Adrenal gland (tissue), 12 donors: Measurements from ENCODE around the gene SH3BP1. TPM values are rescaled to one million over a fixed set of nuclear protein-coding genes. Genes with fewer than 3 reads are reported as not detected.

Experiments
- DNase-seq, 7 donors: peaks; one replicate each; pipeline ENCODE4 v3.0.0-alpha.2; 2019 to 2020
- H3K27ac ChIP-seq, 5 donors: fragments of 200-600 bp; sonication (generic) in 4 of 5; 1 replicate in 3 of 5; 2 replicates in 2 of 5; pipeline versions ENCODE4 v1.5.1 to v1.8.0; 2016 to 2020; ENCODE audit warnings: mild to moderate bottlenecking in 1 of 5
- H3K27me3 ChIP-seq: fragments of 200-600 bp; 2 replicates; pipeline ENCODE4 v1.8.0; 2021
- H3K36me3 ChIP-seq, 2 donors: fragments of 200-600 bp; replicated peaks in 1 of 2; 1 replicate in 1 of 2; 2 replicates in 1 of 2; pipeline versions ENCODE4 v1.5.1 to v1.8.0; 2018 to 2022
- H3K4me1 ChIP-seq, 2 donors: fragments of 200-600 bp; replicated peaks in 1 of 2; 1 replicate in 1 of 2; 2 replicates in 1 of 2; pipeline versions ENCODE4 v1.5.1 to v1.8.0; 2018 to 2021
- H3K4me3 ChIP-seq, 4 donors: fragments of 200-600 bp; sonication (generic) in 3 of 4; one replicate each; pipeline ENCODE4 v1.5.1; 2016 to 2018
- H3K9me3 ChIP-seq, 3 donors: fragments of 200-600 bp; sonication (generic) in 1 of 3; replicated peaks in 1 of 3; 1 replicate in 2 of 3; 2 replicates in 1 of 3; pipeline versions ENCODE4 v1.5.1 to v1.8.0; 2016 to 2021
- POLR2A ChIP-seq, 2 donors: fragments of 450-650 bp; IDR thresholded peaks; one replicate each; pipeline ENCODE4 v1.6.1; 2017; ENCODE audit warnings: antibody characterized with exemption in 2 of 2, mild to moderate bottlenecking in 2 of 2, moderate library complexity in 1 of 2
- WGBS, 4 donors: extraction: QIAGEN DNeasy Blood & Tissue Kit in 2 of 4; methylation state at CpG; one replicate each; pipeline versions ENCODE4 v1.1.5 to v1.1.7; 2013 to 2017; 5-methylcytosine and 5-hydroxymethylcytosine counted together
- intact Hi-C, 2 donors: fragments of 100-400 bp; cut with DNase I; formaldehyde crosslinking; loops; one replicate each; pipeline versions ENCODE4 v1.14.1 to v1.15.0; 2022 to 2023
- polyA plus RNA-seq, 3 donors: library from polyadenylated mRNA; stranded (reverse); fragments of 200-250 nt in 2 of 3; fragments of 350-450 nt in 1 of 3; fragmentation: Illumina TruSeq in 1 of 3; extraction: RNeasy Lipid Tissue Mini Kit (QIAGEN cat#74804) in 1 of 3; gene quantifications; one replicate each; pipeline ENCODE4 v1.2.3, GENCODE V29; 2013 to 2014
- total RNA-seq, 9 donors: library from RNA; depleted of rRNA in 4 of 9; stranded (reverse); fragments of >200 nt in 4 of 9; fragments of 120-200 nt in 1 of 9; fragmentation: NEBNext Ultra II Directional in 1 of 9; extraction: Animal tissue kit (Norgen Biotek cat#: 25700) in 1 of 9; gene quantifications; one replicate each; pipeline versions ENCODE4 v1.1.0 to v1.2.4, GENCODE V29; 2013 to 2023
- TF ChIP-seq, protein P1 (sequence below), 6 experiments: fragments of 450-650 bp in 4 of 6; fragments of 200-600 bp in 2 of 6; sonication (generic) in 1 of 6; IDR thresholded peaks; 1 replicate in 5 of 6; 2 replicates in 1 of 6; pipeline versions ENCODE4 v1.5.1 to v1.8.0; 2016 to 2021; ENCODE audit warnings: antibody characterized with exemption in 6 of 6, mild to moderate bottlenecking in 2 of 6, moderate library complexity in 1 of 6
- donor health status: healthy with polysubstance abuse.
- donor health status: Bipolar disorder and iron deficiency.
- donor health status: DM: yes; HTN: yes; CAD: no.
- donor health status: DM: no; HTN: no; CAD: no.
- donor health status: DM: no; HTN: no; CAD: no.
- donor health status: DM: yes; HTN: yes; CAD: no.

Gene SH3BP1
- total and polyA plus RNA-seq, 12 donors: 2.4 to 27.3 (median 10.1) TPM

DNA sequence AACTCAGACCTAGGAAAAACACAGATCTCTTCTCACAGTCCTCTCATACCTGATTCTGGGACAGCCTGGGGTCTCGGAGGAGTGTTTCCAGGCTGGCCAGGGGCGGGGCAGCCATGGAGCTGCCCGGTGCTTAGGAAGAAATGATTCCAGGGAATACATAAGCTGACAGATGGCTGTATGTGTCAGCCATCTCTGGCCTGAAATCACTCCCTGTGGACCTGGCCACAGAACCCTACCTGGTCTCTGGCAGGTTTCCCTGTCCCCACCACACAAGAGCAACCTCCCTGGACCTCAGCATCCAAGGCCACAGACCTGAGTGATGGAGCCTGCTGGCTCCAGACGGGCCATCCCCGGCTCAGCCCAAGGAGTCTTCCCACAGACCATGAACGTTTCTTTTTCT lies 20.8 kb upstream of the SH3BP1 start:
- Histone ChIP-seq H3K36me3 (peaks cover 0 to 73% of the 10 kb centered on the region in 2 donors), H3K27ac (no peak overlapping the region), H3K27me3 (no peaks in the 10 kb centered on the region), H3K4me3 (no peak overlapping the region), H3K4me1 (peaks cover 6 to 17% of the 10 kb centered on the region in 2 donors), H3K9me3 (no peaks in the 10 kb centered on the region)
- WGBS, 4 donors: 70 to 86% (median 83%) methylated on average over 3 to 6 of the region's 6 CpGs
- TF ChIP-seq POLR2A (IDR thresholded peaks at IDR 0.05): no peak
- TF ChIP-seq, protein P1, sequence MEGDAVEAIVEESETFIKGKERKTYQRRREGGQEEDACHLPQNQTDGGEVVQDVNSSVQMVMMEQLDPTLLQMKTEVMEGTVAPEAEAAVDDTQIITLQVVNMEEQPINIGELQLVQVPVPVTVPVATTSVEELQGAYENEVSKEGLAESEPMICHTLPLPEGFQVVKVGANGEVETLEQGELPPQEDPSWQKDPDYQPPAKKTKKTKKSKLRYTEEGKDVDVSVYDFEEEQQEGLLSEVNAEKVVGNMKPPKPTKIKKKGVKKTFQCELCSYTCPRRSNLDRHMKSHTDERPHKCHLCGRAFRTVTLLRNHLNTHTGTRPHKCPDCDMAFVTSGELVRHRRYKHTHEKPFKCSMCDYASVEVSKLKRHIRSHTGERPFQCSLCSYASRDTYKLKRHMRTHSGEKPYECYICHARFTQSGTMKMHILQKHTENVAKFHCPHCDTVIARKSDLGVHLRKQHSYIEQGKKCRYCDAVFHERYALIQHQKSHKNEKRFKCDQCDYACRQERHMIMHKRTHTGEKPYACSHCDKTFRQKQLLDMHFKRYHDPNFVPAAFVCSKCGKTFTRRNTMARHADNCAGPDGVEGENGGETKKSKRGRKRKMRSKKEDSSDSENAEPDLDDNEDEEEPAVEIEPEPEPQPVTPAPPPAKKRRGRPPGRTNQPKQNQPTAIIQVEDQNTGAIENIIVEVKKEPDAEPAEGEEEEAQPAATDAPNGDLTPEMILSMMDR (IDR thresholded peaks at IDR 0.05): no peak
- intact Hi-C loops: no loop called here
- no peak for DNase-seq

DNA sequence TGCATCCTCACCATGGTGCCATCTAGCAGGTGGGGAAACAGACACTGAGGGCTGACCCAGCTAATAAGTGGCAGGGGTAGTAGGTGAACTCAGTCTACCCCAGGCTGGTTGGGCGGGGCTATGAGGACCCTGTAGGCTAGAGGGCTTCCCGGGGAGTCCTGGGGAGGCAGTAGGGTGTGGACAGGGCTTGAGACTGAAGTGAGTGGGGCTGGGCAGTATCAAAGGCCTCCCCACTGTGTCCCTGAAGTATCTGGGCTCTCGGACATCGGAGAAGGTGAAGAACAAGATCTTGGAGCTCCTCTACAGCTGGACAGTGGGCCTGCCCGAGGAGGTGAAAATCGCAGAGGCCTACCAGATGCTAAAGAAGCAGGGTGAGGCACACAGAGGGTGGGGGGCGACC lies 19.5 kb upstream of the SH3BP1 start:
- no peak for TF ChIP-seq POLR2A (IDR thresholded peaks at IDR 0.05)
- TF ChIP-seq, protein P1 (IDR thresholded peaks at IDR 0.05): no peak
- no peaks in the 10 kb centered on the region for H3K27me3 ChIP-seq
- 80 to 94% (median 85%) methylated on average over 7 of the region's 7 CpGs for WGBS, 4 donors
- H3K4me3 ChIP-seq: no peak overlapping the region
- peaks cover 0 to 64% of the 10 kb centered on the region in 2 donors for H3K36me3 ChIP-seq
- no peak for DNase-seq
- intact Hi-C loops: loop anchor here (5.0 kb wide), 2 partner anchors 62 to 172 kb away; no protein-coding TSS in a partner anchor
- H3K27ac ChIP-seq: no peak overlapping the region
- H3K4me1 ChIP-seq: peaks cover 6 to 16% of the 10 kb centered on the region in 2 donors
- H3K9me3 ChIP-seq: no peaks in the 10 kb centered on the region

DNA sequence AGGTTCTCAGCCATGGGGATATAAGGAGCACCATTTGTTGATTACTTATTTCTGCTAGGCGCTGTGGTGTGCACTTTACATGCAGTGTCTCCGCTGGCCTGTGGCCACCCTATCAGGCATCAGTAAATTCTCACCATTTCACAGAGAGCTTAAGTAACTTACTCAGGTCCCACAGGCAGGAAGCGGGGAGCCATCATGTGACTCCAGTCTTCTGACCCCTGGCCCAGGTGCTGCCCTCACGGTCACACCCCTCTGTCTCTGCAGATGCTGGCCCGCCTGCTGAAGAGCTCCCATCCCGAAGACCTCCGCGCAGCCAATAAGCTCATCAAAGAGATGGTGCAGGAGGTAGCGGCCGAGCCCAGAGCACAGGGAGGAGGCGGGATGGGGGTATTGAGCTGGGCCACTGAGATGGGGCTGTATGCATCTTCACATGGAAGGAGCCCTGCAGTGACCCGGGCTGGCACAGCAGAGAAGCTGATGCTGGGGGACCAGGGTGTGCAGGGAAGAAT lies 18.1 kb upstream of the SH3BP1 start:
- no peak for DNase-seq
- Histone ChIP-seq H3K9me3 (no peaks in the 10 kb centered on the region), H3K4me1 (peaks cover 6 to 16% of the 10 kb centered on the region in 2 donors), H3K4me3 (no peak overlapping the region), H3K27ac (no peak overlapping the region), H3K36me3 (peaks cover 0 to 53% of the 10 kb centered on the region in 2 donors), H3K27me3 (no peaks in the 10 kb centered on the region)
- WGBS, 4 donors: 92 to 94% (median 93%) methylated on average over 5 to 12 of the region's 12 CpGs
- TF ChIP-seq, protein P1 (IDR thresholded peaks at IDR 0.05): no peak
- TF ChIP-seq POLR2A (IDR thresholded peaks at IDR 0.05): no peak
- intact Hi-C loops: loop anchor here (5.0 kb wide), 2 partner anchors 61 to 171 kb away; no protein-coding TSS in a partner anchor

DNA sequence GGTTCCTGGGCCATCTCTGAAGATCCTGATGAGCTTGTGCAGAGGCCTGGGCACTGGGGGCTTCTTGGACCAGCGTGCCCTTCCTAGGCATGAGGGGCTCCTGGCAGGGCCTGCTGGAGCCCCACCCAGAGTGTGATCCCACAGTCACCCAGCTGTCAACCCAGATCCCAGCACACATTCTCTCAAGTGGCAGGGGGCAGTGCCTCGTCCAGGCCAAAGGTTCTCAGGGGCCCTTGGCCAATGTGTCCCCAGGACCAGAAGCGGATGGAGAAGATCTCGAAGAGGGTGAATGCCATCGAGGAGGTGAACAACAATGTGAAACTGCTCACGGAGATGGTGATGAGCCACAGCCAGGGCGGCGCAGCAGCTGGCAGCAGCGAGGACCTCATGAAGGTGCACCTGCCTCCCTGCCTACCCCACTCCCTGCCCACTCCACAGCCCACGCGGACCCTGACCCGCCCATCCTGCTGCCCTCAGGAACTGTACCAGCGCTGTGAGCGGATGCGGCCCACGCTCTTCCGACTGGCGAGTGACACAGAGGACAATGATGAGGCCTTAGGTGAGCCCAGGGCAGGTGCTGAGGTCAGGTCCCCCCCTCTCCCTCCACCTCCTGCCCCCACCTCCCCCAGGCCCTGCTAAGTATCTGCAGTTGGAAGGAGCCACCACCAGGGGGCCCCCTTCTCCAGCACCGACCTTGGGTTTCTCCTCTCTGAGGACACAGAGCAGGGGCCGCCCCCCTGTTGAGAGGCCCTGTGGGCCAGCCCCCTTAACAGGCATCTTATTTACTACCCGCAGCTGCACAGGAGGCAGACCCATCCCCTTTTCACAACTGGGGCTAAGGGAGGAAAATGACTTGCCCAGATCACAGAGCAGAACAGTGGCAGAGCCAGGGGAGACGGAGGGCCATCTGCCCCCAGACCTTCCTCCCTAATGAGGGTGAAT lies 16.1 kb upstream of the SH3BP1 start:
- Histone ChIP-seq H3K27me3 (no peaks in the 10 kb centered on the region), H3K36me3 (peaks cover 0 to 38% of the 10 kb centered on the region in 2 donors), H3K9me3 (no peaks in the 10 kb centered on the region), H3K4me1 (peaks cover 0 to 19% of the 10 kb centered on the region in 2 donors), H3K4me3 (no peak overlapping the region), H3K27ac (peak overlapping the region in 1 of 5 donors; percentile 21)
- intact Hi-C loops: loop anchor here (5.0 kb wide), 2 partner anchors 59 to 169 kb away; no protein-coding TSS in a partner anchor
- WGBS, 4 donors: 62 to 69% (median 63%) methylated on average over 13 to 22 of the region's 22 CpGs
- TF ChIP-seq, protein P1 (IDR thresholded peaks at IDR 0.05): peak; percentile 47 to 90 (median 66)
- TF ChIP-seq POLR2A (IDR thresholded peaks at IDR 0.05): no peak
- peak in 6 of 7 donors; percentile 59 to 85 (median 70) for DNase-seq
